Measurements from ENCODE around the gene HOXD13.
A peak's percentile ranks its signal among the peaks of the same experiment; 100 is the strongest.

The HOXD13 gene

DNA sequence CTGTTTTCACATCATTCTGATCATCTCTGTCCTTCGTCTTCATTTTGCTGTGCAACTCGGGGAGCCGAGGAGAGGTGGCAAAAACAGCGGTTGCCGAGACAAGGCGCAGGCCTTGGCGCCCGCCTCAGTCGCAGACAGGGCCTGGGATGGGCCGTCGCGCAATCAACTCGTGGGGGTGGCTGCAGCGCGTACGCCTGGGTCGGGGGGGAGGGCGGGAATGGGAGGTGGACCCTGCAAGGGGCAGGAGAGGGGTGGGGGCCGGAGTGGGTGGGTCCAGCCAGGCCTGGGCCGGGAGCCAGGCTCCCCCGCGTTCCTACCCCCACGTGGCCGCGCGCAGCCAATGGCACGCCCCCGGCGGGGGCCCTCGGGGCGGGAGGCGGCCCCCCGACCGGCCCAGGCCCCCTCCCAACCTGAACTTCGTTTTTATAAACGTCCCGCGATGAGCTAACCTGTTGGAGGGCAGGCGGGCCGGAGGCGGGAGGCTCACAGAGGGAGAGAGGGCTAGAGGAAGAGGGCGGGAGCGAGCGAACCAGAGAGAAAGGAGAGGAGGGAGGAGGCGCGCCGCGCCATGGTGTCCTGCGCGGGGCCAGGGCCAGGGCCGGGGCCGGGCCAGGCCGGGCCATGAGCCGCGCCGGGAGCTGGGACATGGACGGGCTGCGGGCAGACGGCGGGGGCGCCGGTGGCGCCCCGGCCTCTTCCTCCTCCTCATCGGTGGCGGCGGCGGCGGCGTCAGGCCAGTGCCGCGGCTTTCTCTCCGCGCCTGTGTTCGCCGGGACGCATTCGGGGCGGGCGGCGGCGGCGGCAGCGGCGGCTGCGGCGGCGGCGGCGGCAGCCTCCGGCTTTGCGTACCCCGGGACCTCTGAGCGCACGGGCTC is at the start of gene HOXD13:
Gene HOXD13, plus strand, starts transcription at position 452 of the 875 bp plus-strand sequence. Its CDS starts 170 bp downstream, at position 622.
- peak; percentile 3 for DNase-seq

DNA sequence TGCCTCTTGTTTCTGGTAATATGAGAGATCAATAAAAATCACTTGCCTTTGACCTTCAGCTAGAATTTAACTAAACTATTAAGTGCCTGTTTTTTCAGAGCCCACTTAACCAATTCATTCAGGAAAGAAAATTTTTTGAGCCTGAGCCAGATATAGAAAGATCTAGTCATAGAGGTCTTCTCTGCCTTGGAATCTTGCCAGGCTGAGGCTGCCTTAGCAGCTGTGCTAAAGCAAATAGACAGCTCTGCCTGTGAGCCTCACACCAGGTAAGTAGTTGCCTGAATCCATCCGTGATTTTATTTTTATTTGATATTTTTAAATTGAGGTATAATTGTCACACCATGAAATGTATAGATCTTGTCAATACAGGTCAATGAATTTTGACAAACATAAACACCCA is 36.1 kb upstream of the HOXD13 start:
- peak; percentile 93 for DNase-seq

DNA sequence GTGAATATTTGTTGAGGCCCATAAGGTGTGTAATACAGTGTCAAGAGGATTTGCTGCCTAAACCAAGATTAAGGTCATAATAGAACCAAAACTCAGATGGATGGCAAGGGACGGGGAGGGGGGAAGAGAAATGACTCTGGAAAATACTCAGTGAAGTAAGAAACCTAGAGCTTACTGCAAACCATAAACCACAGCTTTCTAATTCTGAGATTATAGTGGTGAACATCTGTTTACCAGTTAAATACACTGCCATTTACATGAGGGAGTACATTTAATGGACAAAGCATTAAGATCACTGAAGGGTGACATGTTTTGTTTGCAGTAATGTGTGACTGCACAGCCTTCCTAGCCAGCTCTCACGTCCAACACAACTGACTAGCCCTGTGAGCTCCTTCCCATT is 28.6 kb upstream of the HOXD13 start:
- peak; percentile 37 for DNase-seq

DNA sequence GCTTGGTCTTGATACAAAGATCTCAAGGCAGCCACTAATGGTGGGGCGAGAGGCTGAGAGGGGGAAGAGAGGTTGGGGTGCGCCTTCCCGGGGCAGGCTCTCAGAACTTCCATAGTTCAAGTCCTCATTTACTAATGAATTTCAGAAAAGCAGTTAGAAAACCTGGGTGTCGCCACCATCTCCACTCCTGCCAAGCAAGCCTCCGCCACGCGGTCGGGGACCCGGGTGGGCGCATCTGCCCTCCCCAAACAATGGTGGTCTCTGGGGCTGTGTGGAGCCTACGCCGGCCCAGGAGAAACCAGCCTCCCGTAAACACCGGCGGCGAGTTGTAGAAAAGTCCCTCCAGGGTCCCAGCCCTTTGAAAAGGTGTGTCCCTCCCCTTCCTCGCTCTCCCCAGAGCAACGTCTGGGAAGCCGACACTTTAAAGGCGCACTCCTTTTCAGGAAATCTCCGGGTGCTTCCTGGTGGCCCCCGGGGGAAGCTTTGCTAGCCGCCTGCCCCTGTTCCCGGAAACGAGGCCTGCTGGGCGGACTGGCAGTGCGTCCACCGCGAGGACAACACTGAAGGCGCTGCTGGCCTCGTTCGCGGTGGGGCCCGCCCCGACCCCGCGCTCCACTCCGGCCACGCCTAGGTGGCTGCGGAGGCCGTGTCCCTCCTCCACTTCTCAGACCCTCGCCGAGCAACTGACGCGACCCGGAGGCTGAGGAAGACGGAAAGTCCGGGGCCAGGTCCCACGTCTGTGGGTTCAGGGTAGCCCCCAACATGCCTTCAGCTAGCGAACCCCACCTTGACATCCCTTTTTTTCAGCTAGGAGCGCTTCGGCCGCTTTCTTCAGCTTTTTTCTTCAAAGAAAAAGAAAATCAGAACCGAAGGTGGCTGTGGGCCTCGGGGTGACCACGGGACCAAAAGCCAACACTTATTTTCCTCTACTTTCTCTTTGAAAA is 25.6 kb upstream of the HOXD13 start:
- DNase-seq = no peak

DNA sequence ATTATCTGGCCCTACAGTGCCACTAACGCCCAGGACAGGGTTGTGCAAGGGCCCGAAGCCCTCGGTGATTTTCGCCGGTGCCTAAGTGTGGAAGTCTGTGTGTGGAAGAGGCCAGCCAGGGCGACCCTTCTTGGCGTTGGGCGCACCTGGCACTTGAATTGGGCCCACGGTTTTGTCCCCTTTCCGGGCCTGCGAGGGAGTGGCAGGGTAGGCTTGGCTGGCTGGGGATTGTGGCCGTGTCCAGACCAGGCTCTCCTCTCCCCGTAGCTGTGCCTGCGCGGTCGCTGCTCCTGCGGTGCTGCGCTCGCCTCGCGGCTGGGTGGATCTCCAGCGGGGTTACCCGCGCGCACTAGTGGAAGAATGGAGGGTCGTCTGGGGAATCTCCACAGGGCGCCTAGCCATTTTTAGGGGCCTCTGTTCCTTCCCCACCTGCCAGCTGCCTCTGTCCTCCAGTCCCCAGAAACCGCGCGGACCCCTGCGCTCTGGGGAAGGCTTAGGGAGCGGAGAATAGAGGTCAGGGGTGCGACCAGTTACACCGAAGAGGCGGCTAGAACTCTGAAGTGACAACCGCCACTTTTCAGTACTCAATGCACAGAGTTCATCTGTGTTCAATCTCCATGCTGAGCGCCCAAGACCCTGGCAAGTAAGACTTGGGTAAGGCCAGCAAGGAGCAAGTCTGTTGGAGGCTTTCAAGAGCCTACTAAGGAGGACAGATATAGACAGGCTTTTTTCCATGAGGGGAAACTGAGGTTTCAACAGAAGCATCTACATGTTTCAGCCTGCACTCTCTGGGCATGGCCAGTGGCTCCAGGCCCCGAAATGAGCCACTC is 24.7 kb upstream of the HOXD13 start:
- DNase-seq = no peak

DNA sequence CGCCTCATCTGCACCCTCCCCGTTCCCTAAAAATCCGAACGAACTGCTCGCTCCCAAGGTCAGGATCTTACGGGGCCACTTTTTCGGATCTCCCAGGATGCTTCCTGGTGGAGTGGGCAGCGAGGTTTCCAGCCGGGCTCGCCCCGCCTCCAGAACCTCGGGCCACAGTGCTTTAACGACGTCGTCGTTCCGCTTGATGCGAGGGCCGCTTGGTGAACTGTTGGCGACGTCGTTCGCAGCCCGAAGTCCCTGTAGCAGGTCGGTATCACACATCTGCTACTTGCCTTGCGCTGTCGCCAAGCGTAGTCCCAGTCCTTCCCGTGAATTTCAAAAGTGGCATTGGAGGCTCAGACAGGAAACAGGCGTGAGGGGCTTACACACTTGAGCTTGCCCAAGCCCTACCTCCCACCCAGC is 24.1 kb upstream of the HOXD13 start:
- DNase-seq = no peak

DNA sequence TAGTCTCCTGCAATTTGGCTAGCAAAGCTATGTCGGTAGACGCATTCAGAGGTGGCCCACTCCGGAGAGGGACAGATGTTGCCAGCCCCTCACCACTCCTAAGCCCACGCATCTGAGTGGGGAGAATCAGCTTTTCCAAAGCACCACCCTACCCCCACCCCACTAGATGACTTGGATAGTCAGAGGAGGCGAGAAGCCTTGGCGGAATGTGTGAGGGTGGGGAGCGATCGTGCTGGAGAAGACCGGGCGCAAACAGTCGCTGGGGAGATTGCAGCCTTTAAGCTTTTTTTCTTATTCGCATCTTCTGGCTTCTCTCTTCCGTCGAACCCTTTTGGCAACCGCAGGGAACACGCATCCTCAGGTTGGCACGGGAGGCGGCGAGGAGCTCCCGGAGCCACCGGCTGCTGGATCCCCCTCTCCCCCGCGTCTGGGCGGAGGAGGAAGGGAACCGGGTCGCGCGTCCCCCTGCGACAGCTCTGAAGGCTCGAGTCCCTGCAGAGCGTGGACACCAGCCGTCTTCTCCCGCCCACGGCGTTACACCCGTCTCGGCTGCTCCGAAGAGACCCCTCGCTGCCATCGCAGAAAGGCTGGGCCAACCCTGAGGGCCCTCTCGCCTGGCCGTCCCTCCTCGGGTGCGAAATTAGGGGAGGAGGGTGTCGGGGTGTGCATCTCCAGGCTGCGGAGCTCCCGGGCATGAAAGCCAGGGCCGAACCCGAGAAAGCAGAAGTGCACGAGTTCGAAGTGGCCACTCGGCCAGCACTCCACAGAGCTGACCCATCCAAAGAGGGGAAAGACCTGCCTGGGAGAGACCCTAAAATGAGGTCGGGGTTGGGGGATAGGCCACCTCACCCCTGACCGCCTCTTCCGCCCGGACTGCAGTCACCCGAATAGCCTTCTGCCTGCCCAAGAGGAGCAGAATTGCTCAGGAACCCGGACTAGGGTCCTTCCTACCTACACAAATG is 20.9 kb upstream of the HOXD13 start:
- DNase-seq = no peak

DNA sequence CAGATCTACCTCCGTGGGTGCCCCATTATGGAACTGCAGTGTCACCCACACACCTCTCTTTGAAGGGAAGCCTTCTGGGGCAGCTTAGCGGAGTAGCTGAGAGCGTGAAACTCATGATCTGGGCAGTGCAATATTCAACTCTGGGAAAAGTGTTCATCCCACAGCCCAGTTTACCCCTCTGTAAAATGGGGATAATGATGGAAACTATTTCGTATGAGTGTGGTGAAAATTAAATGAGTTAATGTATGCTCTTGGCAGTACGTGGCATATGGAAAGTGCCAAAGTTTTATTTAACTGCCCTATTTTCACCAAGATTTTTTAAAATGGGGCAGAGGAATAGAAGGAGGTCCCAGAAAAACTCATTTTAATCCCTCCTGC is 20.2 kb upstream of the HOXD13 start:
- DNase-seq = no peak

DNA sequence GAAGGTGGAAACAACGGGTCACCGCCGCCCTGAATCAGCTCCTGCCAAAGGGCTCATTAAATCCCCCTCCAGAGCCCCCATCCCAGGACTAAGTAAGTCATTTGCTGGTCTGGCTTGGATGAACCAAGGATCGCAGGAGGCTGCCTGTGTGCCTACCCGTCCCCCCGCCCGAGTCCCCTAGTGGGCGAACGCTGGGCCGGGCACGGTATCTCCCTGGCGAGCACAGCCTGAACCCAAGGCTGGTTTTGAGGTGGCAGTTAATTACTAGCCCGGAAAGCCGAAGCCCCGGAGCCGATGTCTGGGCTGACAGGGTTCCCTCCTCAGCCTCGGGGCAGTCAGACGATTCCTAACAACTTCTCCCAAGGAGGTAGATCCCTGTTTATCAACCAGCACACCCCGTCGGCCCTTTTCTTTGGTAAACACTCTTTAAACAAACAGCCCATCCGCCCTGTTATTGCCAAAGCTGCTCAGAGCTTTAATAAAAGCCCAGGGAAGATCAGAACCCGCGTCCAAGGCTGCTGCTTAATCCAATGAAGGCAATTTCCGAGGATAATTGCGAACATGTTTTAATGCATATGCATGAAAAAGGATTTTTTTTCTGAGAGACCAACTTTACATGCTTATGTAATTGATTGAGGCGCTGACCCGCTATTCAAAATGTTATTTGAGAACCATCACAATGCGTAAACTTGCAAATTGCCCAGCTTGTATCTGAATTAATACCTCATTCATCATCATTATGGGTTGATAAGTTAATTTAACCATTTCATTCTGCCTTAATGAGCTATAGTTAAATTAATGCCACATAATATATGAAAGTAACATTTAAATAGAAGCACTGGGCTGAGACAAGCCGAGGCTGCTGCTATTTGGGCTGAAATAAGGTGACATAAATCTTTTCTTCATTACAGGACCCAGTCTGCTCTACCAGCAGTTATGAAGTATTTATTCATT is 19.3 kb upstream of the HOXD13 start:
- DNase-seq = no peak

DNA sequence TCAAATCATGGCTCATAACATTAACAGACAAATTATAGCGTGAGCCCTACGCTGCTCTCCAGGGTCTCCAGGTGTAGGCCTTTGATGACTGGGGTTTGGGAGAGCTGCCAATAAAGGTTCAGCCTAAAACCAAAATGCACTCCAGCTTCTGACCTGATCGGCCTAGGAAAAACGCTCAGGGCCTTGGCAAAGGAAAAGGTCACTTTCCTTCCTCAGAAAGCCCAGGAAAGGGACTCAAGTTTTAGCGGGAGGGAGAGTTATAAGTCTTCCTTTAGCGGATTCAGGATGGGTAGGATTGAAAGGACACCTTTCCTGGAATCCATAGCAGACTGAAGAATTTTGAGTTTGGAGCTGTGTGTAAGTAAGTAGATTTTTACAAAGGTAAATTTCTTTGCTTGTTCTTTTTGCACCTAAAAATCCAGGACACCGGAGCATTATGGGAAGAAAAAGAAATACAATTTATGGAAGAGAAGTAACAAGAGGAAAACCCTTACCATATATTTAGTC is 17.5 kb upstream of the HOXD13 start:
- no peak for DNase-seq

DNA sequence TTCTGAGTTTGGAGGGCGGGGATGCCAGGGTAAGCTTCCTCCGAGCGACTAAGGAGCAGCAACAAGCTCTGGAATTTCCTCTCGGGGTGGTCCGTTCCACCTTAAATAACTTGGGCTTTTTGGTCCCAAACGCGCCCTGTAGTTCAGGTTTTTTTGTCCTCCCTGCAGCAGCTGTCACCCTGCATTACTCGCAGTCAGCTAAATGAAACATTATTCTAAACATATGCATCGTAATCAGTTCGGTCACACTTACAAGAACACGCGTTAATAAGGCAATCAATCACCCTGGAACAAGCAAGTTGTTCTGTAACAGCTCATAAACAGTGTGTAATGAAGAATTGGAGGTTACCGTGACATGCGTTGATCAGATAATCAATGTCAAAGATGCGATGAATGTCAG is 17.0 kb upstream of the HOXD13 start:
- peak; percentile 90 for DNase-seq

DNA sequence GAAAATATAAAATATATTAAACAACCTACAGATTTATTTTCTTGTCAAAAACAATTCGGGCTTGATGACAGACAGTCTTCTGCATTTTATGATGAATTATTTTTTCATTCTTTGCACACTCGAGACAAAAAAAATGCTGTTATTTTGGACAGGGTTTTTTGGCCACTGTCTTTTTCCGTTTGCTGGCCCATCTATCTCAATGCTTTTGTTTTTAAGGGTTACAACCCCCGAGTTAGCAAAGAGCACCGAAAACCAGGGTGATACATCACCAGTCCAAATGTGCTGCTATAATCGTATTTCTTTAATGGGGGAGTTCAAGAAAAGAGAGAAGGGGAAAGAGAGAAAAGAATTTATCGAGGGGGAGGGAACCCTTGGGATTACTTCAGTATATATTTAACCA is 16.5 kb upstream of the HOXD13 start:
- no peak for DNase-seq

DNA sequence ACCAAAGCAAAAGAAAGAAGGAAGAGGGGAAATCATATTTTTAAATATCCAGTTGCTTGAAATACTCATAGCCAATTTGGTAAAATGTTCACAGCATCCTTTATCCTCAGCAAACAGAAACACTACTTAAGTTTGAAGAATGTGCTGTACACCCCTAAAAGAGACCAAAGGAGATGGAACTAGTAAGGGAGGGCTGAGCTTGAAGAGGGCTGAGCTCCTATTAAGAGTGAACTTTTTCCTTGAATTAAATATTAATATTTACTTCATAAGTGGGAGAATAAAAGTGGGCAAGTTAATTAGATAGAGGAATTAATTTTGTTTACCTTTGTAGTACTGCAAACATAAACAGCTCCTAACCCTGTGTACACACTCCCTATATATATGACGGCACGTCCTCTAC is 15.7 kb upstream of the HOXD13 start:
- no peak for DNase-seq

DNA sequence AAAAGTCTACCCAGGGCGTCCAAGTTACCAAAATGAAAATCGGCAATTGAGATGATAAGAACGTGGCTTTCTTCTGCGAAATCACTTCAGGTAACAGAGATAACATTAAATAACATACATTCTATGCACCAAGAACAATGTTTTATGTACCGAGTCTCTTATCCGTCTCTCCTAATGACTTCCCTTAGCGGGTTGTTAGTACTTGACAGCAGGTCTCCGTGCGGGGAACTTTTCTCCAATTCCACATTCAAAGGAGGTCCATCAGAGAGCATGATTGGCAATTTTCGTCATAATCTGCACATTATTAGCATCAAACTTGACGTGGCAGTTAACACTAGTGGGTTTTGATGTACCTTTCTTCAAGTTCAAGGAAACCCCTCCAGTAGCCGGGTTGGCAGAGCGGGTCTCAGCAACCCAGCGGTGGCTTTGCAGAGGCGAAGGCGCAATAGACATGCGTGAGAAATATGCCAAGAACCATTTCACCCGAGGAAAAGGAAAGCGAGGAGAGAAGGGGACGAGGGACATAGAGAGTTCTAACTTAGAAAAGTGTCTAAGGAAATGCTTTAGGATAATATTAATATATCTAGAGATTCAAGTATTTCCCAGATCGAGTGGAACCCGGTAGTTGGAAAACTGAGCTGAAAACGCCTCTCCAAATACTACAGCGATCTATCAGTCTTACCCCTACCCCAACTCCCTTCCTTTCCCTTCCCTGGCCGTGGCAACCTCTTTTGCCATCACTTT is 13.8 kb upstream of the HOXD13 start:
- DNase-seq = peak; percentile 44

DNA sequence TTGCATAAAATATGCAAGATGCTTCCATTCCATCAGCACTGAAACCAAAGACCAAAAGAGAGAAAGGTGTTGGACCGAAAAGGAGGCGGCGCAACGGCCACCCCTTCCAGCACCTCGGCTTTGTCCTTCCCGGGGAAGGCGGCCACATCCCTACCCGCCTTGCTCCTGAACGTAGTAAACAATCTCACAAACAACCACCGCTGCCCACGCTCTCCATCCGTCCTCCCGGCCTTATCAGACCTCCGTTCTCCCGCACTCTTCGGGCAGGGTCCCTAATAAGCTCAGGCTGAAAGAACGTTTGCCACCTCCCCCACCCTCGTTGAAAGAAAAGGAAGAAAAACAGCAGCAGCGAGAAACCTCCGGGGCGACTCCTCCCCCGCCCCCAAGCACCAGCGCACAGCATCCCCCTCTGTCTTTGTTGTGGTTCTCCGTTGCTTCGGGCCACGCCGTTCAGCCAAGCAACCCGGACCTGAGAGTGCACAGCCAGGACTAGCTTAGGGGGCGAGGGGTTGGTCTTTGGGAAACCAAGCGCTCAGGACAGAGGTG is 13.2 kb upstream of the HOXD13 start:
- peak; percentile 55 for DNase-seq

DNA sequence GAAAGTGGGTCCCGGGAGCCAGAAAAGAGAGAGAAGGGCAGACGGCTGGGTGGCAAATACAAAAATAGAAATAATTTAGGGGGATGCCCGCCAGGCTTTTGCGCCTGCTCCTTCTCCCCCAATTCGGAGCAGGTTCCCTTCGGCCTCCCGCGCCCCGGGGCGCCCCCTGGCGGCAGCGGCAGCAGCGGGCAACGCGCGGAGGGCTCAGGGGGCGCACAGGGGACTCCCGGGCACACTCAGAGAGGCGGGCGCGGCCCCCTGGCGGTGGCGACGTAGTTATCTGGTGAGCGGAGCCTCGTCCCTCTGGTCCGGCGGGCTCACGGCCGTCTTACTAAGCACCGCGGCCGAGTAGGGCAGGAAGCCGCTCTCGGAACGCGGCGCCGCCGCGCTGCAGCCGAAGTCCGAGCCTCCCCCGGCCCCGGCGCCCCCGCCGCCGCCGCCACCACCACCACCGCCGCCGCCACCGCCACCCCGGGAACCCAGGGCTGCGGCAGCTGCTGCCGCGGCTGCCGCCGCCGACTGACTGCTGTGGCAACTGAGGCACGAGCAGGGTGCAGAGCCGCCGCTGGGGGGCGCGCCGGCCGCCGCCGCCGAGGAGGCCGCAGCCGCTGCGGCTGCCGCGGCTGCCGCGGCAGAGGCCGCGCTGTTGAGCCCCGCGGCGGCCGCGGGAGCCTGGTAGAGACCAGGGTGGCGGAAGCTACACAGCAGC is 12.5 kb upstream of the HOXD13 start:
- peak; percentile 87 for DNase-seq

DNA sequence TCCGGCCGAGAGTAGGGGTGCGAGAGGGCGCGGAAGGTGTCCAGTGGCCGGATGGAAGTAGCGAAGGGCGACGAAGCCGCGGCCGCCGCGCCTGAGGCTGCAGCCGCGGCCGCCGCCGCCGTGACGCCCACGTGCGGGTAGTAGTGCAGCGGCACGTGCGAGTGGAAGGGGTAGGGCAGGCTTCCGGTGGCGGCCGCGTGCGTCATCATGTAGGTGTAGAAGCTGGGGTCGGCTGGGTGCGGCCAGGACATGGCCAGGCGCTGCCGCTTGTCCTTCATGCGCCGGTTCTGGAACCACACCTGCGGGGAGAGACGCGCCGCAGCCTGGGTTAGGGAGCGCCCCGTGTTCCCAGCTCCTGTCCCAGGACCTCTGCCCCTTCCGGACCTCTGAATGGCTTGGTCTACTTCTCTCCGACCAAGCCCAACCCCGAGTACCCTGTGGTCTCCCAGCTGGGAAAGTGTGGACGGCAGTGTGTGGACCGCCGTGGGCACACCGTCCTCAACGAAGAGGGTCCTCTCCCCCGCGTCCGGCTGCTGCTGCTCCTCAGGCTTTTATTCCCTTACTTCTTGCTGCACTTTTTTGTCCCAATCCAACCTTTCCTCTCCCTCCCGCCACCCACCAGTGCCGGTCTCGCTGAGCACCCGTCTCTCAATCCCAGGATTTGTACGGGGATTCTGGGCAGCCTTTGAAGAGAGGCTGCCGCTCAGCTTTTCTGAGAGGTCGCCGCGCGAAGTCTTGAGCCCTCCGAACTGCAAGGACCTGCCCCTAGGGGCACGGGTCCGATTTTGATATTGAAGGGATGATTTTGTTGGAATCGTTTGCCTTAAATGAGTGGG is 11.8 kb upstream of the HOXD13 start:
- DNase-seq = no peak
